H1 (cell line): ENCODE results near the gene RRBP1. TPM values are rescaled to one million over a fixed set of nuclear protein-coding genes. Genes with fewer than 3 reads are reported as not detected.

ENCODE experiments used
- CTCF ChIA-PET: fragments of 300-600 bp; sonication (Branson Sonifier 250); formaldehyde crosslinking; loops from one replicate; lab custom pipeline; 2021; ENCODE audit not compliant: partially characterized antibody; lab: Charles Lee
- POLR2A ChIA-PET: fragments of 300-600 bp; sonication (Branson Sonifier 250); formaldehyde crosslinking; loops from one replicate; lab custom pipeline; 2021; ENCODE audit warnings: inconsistent platforms; ENCODE audit not compliant: partially characterized antibody; lab: Charles Lee
- DNase-seq, 2 experiments: peaks; one replicate each; pipeline versions ENCODE4 v3.0.0 to v3.0.0-alpha.2; 2010 to 2022; ENCODE audit warnings: low spot score in 2 of 2, low read depth in 1 of 2, mixed read lengths in 1 of 2
- FAIRE-seq: peaks from 2 replicates; lab custom pipeline; 2011; peaks lifted over from hg19 to GRCh38; lab: Jason Lieb, UNC
- H2AFZ ChIP-seq: 2 replicates; pipeline ENCODE4 v1.8.1; 2012; ENCODE audit warnings: low read length, inconsistent platforms
- H2AK5ac ChIP-seq: 2 replicates; pipeline ENCODE4 v1.6.1; 2013; ENCODE audit warnings: low read depth, low read length
- H2BK120ac ChIP-seq: replicated peaks from 2 replicates; pipeline ENCODE3; 2013; ENCODE audit warnings: low read depth, low read length, inconsistent platforms
- H2BK12ac ChIP-seq: 2 replicates; pipeline ENCODE4 v1.6.1; 2013; ENCODE audit warnings: low read depth, low read length
- H2BK15ac ChIP-seq: 2 replicates; pipeline ENCODE4 v1.6.1; 2013; ENCODE audit warnings: low read length
- H2BK20ac ChIP-seq: 2 replicates; pipeline ENCODE4 v1.6.1; 2013; ENCODE audit warnings: low read length
- H2BK5ac ChIP-seq: 2 replicates; pipeline ENCODE4 v1.6.1; 2013; ENCODE audit warnings: low read depth, low read length
- H3K14ac ChIP-seq: 2 replicates; pipeline ENCODE4 v1.6.1; 2013; ENCODE audit warnings: inconsistent platforms; ENCODE audit not compliant: insufficient read length
- H3K18ac ChIP-seq: 2 replicates; pipeline ENCODE4 v1.6.1; 2013; ENCODE audit warnings: low read length; ENCODE audit errors: extremely low read depth
- H3K23ac ChIP-seq: 2 replicates; pipeline ENCODE4 v1.6.1; 2013; ENCODE audit warnings: inconsistent platforms; ENCODE audit not compliant: insufficient read length
- H3K23me2 ChIP-seq: 2 replicates; pipeline ENCODE4 v1.6.1; 2013; ENCODE audit warnings: low read depth, low read length
- H3K27ac ChIP-seq: 2 replicates; pipeline ENCODE4 v1.6.1; 2011; ENCODE audit warnings: low read depth, low read length, inconsistent platforms
- H3K27me3 ChIP-seq, 4 experiments: replicated peaks in 1 of 4; 1 replicate in 1 of 4; 2 replicates in 3 of 4; pipeline versions ENCODE4 v1.6.1 to v1.8.1; 2011 to 2013; ENCODE audit warnings: low read length in 3 of 4, mild to moderate bottlenecking in 3 of 4, inconsistent platforms in 2 of 4, mixed read lengths in 2 of 4, moderate library complexity in 1 of 4; ENCODE audit not compliant: control insufficient read depth in 3 of 4, insufficient read depth in 3 of 4; ENCODE audit errors: extremely low read depth in 1 of 4
- H3K36me3 ChIP-seq, 4 experiments: 2 replicates each; pipeline versions ENCODE4 v1.6.1 to v1.8.1; 2011 to 2013; ENCODE audit warnings: mild to moderate bottlenecking in 4 of 4, low read length in 3 of 4, moderate library complexity in 2 of 4, control low read depth in 1 of 4, inconsistent platforms in 1 of 4; ENCODE audit not compliant: insufficient read depth in 4 of 4, control insufficient read depth in 2 of 4
- H3K4ac ChIP-seq: replicated peaks from 2 replicates; pipeline ENCODE3; 2013; ENCODE audit warnings: low read length, low read depth, mixed read lengths, inconsistent platforms; ENCODE audit not compliant: insufficient read length
- H3K4me1 ChIP-seq, 4 experiments: replicated peaks in 1 of 4; 1 replicate in 1 of 4; 2 replicates in 3 of 4; pipeline versions ENCODE4 v1.6.1 to v1.8.1; 2011 to 2013; ENCODE audit warnings: low read length in 3 of 4, inconsistent platforms in 2 of 4, mixed read lengths in 1 of 4; ENCODE audit not compliant: insufficient read depth in 4 of 4, control insufficient read depth in 3 of 4
- H3K4me2 ChIP-seq, 2 experiments: 2 replicates each; pipeline versions ENCODE4 v1.6.1 to v1.8.1; 2011 to 2013; ENCODE audit warnings: low read depth in 2 of 2, low read length in 2 of 2, control low read depth in 1 of 2, inconsistent platforms in 1 of 2, mild to moderate bottlenecking in 1 of 2; ENCODE audit not compliant: insufficient read depth in 1 of 2
- H3K4me3 ChIP-seq, 4 experiments: fragments of 200-600, 300-600 bp in 1 of 4; sonication (generic), shearing (Covaris generic), sonication (Bioruptor Twin) in 1 of 4; 2 replicates each; pipeline versions ENCODE4 v1.5.1 to v1.8.1; 2011 to 2016; ENCODE audit warnings: low read length in 4 of 4, low read depth in 3 of 4, control low read depth in 2 of 4, inconsistent platforms in 2 of 4, mild to moderate bottlenecking in 2 of 4, mixed read lengths in 1 of 4, moderate library complexity in 1 of 4; ENCODE audit not compliant: insufficient read depth in 2 of 4; ENCODE audit errors: extremely low read depth in 1 of 4
- H3K56ac ChIP-seq: replicated peaks from 2 replicates; pipeline ENCODE3; 2013; ENCODE audit warnings: low read depth, mild to moderate bottlenecking, mixed read lengths, low read length, inconsistent platforms; ENCODE audit not compliant: insufficient read length
- H3K79me1 ChIP-seq: 2 replicates; pipeline ENCODE4 v1.6.1; 2013; ENCODE audit warnings: low read depth, low read length, control low read depth
- H3K79me2 ChIP-seq, 2 experiments: 2 replicates each; pipeline versions ENCODE4 v1.6.1 to v1.8.1; 2012 to 2013; ENCODE audit warnings: low read length in 2 of 2, mild to moderate bottlenecking in 2 of 2, inconsistent platforms in 1 of 2; ENCODE audit not compliant: insufficient read depth in 2 of 2, control insufficient read depth in 1 of 2
- H3K9ac ChIP-seq, 4 experiments: replicated peaks in 1 of 4; 1 replicate in 1 of 4; 2 replicates in 3 of 4; pipeline versions ENCODE4 v1.6.1 to v1.8.1; 2011 to 2013; ENCODE audit warnings: low read depth in 3 of 4, low read length in 3 of 4, control low read depth in 2 of 4, mild to moderate bottlenecking in 2 of 4, moderate library complexity in 2 of 4, inconsistent platforms in 1 of 4; ENCODE audit errors: extremely low read depth in 1 of 4
- H3K9me3 ChIP-seq, 2 experiments: 2 replicates each; pipeline versions ENCODE4 v1.6.1 to v1.8.1; 2012 to 2013; ENCODE audit warnings: mild to moderate bottlenecking in 2 of 2, moderate library complexity in 2 of 2, control low read depth in 1 of 2, inconsistent platforms in 1 of 2, low read depth in 1 of 2, low read length in 1 of 2, mixed read lengths in 1 of 2; ENCODE audit not compliant: insufficient read depth in 2 of 2
- H4K20me1 ChIP-seq, 2 experiments: replicated peaks in 1 of 2; 2 replicates each; pipeline versions ENCODE3 to v1.8.1; 2011 to 2013; ENCODE audit warnings: inconsistent platforms in 2 of 2, low read length in 2 of 2, mild to moderate bottlenecking in 1 of 2; ENCODE audit not compliant: insufficient read depth in 2 of 2, control insufficient read depth in 1 of 2
- H4K5ac ChIP-seq: 2 replicates; pipeline ENCODE4 v1.6.1; 2013; ENCODE audit warnings: low read length, low read depth, mixed read lengths, inconsistent platforms; ENCODE audit not compliant: insufficient read length
- H4K8ac ChIP-seq: 2 replicates; pipeline ENCODE4 v1.8.0; 2013; ENCODE audit warnings: mild to moderate bottlenecking, moderate library complexity, low read length, inconsistent platforms; ENCODE audit not compliant: insufficient read depth; ENCODE audit errors: extremely low read depth
- H4K91ac ChIP-seq: replicated peaks from 2 replicates; pipeline ENCODE3; 2013; ENCODE audit warnings: low read length, mixed read lengths, inconsistent platforms; ENCODE audit not compliant: insufficient read length
- GTF2F1 ChIP-seq: IDR thresholded peaks from 2 replicates; pipeline ENCODE4 v1.6.1; 2012; ENCODE audit warnings: low read depth, low read length, improper control_type of control experiment, borderline replicate concordance
- RAD21 ChIP-seq, 2 experiments: IDR thresholded peaks in 1 of 2; conservative IDR thresholded peaks in 1 of 2; 2 replicates each; pipeline ENCODE4 v1.6.1; 2011; ENCODE audit warnings: low read depth in 2 of 2, low read length in 2 of 2, improper control_type of control experiment in 1 of 2, inconsistent platforms in 1 of 2, mild to moderate bottlenecking in 1 of 2, moderate library complexity in 1 of 2
- SP4 ChIP-seq: IDR thresholded peaks from 2 replicates; pipeline ENCODE4 v1.6.1; 2012; ENCODE audit warnings: low read length, inconsistent platforms
- WGBS, 2 experiments: shearing (Covaris generic) in 1 of 2; methylation state at CpG; one replicate each; pipeline versions ENCODE4 v1.1.6 to v1.1.7; 2013 to 2015; ENCODE audit warnings: low lambda C conversion rate in 2 of 2, mixed read lengths in 2 of 2, inconsistent platforms in 1 of 2, low coverage in 1 of 2, missing lambda C conversion rate in 1 of 2; ENCODE audit not compliant: insufficient replicate concordance in 2 of 2, insufficient coverage in 1 of 2, insufficient read length in 1 of 2; ENCODE audit errors: extremely low coverage in 1 of 2, missing lambda C conversion rate in 1 of 2; 5-methylcytosine and 5-hydroxymethylcytosine counted together
- polyA plus RNA-seq, 7 experiments: library from polyadenylated mRNA; depleted of rRNA in 3 of 7; stranded (reverse) in 5 of 7; unstranded in 2 of 7; fragments of >200 nt in 5 of 7; fragments of 200-250 nt in 2 of 7; gene quantifications; 1 replicate in 5 of 7; 2 replicates in 1 of 7; 4 replicates in 1 of 7; pipeline versions ENCODE4 v1.2.1 to v1.2.3, GENCODE V29; 2011 to 2013; ENCODE audit warnings: missing spikeins in 2 of 7, mixed read lengths in 2 of 7
- total RNA-seq: library from RNA; stranded (reverse); fragmentation: NEBNext Ultra II Directional; extraction: Animal tissue kit (Norgen Biotek cat#: 25700); gene quantifications from 2 replicates; pipeline ENCODE4 v1.2.1, GENCODE V29; 2021

Gene RRBP1
- total and polyA plus RNA-seq, 2 of the 8 experiments (the other 6 are each of a cell fraction or from before 2014, with no cell fraction given), result 15.9 to 157 TPM

GRCh38 chr20:17727351-17727750 lies 45.3 kb upstream of the RRBP1 start:
- ChIA-PET POLR2A (no interaction called here), CTCF (no interaction called here)
- 94% methylated on average over 10 of the region's 10 CpGs; no CpG with 5 or more reads in 1 of the 2 experiments for WGBS, 2 experiments
- H2BK5ac ChIP-seq, result no peak overlapping the region
- no peak overlapping the region for H2BK12ac ChIP-seq
- H3K79me1 ChIP-seq, result no peaks in the 10 kb centered on the region
- H3K4me1 ChIP-seq, result peaks cover 0 to 5% (median 0%) of the 10 kb centered on the region in 4 experiments; a peak in 1 of 7 replicates
- no peak overlapping the region for H3K27ac ChIP-seq
- H3K18ac ChIP-seq, result no peak overlapping the region
- no peak overlapping the region for H2BK15ac ChIP-seq
- H3K23ac ChIP-seq, result no peak overlapping the region
- no peak overlapping the region for H2AFZ ChIP-seq
- H3K23me2 ChIP-seq, result no peaks in the 10 kb centered on the region
- no peaks in the 10 kb centered on the region for H3K36me3 ChIP-seq
- no peak overlapping the region for H4K5ac ChIP-seq
- no peak overlapping the region for H3K9ac ChIP-seq
- no peak overlapping the region for H2BK20ac ChIP-seq
- H3K4me2 ChIP-seq, result no peak overlapping the region
- H3K79me2 ChIP-seq, result no peaks in the 10 kb centered on the region
- H2BK120ac ChIP-seq, result no peak overlapping the region
- H4K91ac ChIP-seq, result no peak overlapping the region
- no peak overlapping the region for H2AK5ac ChIP-seq
- H4K8ac ChIP-seq, result no peak overlapping the region
- FAIRE-seq (no peak), DNase-seq (no peak)
- no peaks in the 10 kb centered on the region for H4K20me1 ChIP-seq
- no peak overlapping the region for H3K4me3 ChIP-seq
- no peak overlapping the region for H3K14ac ChIP-seq
- no peak overlapping the region for H3K4ac ChIP-seq
- H3K27me3 ChIP-seq, result no peaks in the 10 kb centered on the region
- H3K56ac ChIP-seq, result no peak overlapping the region
- no peaks in the 10 kb centered on the region for H3K9me3 ChIP-seq
- TF ChIP-seq SP4 (no peak), GTF2F1 (no peak), RAD21 (IDR thresholded peaks at IDR 0.05 in 1 of 2, conservative IDR thresholded peaks at IDR 0.05 in 1 of 2; ENCODE audit: low read depth in 2 of 2, low read length in 2 of 2) (no peak)
